DMS114 treated with DMSO at 0.1 percent for 48 hours (cell line): Measurements from ENCODE around the gene HARS2.
"Not testable (repeated sequence)": the region's sequence is repeated elsewhere in the genome, so short reads cannot be mapped to it uniquely, and the experiment has no call there.

Experiments
- DNase-seq: peaks from one replicate; lab custom pipeline; 2025; ENCODE audit not compliant: unreplicated experiment; lab: John Stamatoyannopoulos, UW

Gene HARS2, protein sequence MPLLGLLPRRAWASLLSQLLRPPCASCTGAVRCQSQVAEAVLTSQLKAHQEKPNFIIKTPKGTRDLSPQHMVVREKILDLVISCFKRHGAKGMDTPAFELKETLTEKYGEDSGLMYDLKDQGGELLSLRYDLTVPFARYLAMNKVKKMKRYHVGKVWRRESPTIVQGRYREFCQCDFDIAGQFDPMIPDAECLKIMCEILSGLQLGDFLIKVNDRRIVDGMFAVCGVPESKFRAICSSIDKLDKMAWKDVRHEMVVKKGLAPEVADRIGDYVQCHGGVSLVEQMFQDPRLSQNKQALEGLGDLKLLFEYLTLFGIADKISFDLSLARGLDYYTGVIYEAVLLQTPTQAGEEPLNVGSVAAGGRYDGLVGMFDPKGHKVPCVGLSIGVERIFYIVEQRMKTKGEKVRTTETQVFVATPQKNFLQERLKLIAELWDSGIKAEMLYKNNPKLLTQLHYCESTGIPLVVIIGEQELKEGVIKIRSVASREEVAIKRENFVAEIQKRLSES

DNA sequence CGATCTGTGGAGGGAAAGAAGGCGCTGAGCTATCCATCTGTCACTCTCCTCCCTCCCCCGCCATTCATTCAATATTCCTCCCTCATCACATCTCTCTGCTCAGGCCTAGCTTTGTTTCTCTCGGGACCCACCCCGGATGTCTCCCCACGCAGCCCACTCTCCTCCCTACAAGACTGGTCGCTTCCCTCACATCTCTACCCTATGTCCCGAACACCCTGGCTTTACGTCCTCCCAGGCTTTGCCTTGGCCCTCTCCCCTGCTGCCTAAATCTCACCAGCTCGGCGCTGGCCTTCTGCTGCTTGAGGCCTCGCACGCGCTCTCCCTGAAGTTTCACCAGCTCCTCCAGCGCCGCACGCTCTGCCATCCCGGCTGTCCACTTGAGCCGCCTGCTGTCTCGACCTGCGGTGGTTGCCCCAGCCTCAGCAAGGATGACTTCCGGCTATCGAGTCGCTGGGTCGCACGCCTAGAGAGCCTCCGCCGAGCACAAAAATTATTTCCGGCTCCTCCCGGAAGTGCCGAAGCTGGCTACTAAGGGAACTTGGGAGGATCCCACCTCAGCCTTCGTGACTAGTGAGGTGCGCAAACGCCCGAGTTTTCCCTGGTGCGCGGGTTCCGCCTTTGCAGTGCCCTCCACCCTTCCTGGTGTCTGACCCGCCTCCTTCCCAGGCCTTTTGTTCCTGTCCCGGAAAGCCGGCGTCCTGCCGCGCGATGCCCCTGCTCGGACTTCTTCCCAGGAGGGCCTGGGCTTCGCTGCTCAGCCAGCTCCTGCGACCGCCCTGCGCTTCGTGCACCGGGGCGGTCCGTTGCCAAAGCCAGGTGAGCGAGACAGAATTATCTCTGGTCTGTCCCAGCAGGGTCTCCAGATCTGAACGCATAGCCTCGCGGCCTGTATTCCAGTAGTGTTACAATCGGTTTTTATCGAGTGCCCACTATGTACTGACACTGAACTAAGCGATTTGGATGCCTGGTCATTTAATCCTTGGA lies at the start of gene HARS2, which contains the start of gene HARS1:
Gene HARS2 (plus strand): TSS at position 515 of the 984 bp plus-strand sequence. CDS start 194 bp downstream, at position 709.
Gene HARS1 (minus strand): TSS at position 430 of the 984 bp plus-strand sequence. CDS start 66 bp downstream, at position 364.
- DNase-seq, result peak; percentile 90

DNA sequence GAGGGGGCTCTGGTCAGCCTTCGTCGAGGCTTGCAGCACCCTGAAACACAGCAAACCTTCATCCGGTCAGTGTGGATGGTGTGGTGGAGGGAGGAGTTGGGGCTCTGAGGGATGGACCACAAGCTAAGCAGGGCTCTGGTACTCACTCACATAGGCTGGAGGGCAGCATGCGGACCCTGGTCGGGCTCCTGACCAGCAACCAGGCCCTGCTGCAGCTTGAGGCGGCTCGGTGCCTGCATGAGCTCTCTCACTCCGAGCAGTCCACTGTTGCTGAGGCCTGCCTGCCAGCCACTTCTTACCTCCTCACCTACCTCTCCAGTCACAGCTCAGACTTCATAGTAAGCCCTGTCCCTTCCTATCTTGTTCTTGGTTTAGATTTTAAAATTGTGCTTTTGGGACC lies 49.5 kb upstream of the HARS2 start:
- no peak for DNase-seq

DNA sequence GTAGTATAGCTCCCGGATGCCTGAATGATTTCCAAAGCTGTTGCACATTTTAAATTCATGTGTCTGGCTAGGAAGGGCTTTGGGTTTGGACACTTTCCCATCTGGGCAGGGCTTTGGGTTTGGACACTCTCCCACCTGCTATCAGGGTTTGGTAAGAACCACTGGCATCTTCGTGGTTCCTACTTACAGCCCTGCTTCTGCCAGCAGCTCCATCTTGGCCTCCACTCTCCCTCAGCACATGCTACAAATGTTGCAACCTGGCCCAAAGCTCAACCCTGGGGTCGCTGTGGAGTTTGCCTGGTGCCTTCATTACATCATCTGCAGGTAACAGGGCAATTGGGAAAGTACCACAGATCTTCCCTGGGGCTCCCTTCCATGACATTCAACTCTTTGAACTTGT lies 48.5 kb upstream of the HARS2 start:
- no peak for DNase-seq

DNA sequence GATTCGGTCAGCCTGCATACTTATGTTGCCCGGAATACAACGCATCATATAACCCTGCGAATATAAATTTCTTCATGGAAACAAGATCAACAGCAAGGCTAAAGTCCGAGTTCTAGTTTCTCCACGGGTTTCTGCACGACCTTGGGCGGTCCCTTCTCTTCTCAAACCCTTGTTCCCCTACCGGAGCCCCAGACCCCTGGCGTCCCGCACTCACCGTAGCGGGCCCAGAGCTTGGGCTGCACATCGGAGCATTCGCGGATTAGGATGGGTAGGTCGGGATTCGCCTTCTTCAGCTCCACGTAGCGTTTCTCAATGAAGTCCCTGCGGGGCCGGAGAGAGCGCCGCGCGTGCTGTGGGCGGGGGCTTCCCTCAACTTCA lies 44.2 kb upstream of the HARS2 start:
- no peak for DNase-seq

DNA sequence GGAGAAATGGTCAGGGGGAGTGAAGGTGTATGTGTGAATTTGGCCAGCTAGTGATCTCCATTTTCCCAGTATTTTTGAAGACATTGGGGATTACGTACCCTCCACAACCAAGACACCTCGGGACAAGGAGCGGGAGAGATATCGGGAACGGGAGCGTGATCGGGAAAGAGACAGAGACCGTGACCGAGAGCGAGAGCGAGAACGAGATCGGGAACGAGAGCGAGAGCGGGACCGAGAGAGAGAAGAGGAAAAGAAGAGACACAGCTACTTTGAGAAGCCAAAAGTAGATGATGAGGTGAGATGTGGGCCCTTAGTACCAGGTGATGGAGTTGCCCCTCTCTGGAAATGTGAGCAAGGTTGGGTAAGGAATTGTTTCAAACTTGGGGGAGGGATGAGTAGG lies 32.4 kb upstream of the HARS2 start:
- no peak for DNase-seq

DNA sequence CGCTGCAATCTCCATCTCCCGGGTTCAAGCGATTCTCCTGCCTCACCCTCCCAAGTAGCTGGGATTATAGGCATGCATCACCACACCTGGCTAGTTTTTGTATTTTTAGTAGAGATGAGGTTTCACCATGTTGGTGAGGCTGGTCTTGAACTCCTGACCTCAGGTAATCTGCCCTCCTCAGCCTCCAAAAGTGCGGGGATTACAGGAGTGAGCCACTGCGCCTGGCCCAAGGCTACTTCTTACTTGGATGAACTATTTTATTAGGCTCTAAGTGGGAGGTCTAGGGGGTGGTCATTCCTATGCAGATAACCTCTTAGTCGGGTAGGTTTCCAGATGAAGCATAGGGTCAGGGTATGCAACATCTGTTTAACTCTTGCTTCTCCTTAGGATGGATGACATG lies 30.9 kb upstream of the HARS2 start:
- DNase-seq, result not testable (repeated sequence)

DNA sequence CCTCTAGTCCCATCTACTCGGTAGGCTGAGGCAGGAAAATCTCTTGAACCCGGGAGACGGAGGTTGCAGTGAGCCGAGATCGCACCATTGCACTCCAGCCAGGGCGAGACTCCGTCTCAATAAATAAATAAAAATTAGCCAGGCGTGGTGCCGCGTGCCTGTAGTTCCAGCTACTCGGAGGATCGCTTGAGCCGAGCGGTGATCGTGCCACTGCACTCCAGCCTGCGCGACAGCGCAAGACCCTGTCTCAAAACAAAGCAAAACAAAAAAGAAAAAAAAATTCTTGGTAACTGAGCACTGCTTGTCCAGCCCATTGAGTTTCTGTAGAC lies 27.3 kb upstream of the HARS2 start:
- no peak for DNase-seq

DNA sequence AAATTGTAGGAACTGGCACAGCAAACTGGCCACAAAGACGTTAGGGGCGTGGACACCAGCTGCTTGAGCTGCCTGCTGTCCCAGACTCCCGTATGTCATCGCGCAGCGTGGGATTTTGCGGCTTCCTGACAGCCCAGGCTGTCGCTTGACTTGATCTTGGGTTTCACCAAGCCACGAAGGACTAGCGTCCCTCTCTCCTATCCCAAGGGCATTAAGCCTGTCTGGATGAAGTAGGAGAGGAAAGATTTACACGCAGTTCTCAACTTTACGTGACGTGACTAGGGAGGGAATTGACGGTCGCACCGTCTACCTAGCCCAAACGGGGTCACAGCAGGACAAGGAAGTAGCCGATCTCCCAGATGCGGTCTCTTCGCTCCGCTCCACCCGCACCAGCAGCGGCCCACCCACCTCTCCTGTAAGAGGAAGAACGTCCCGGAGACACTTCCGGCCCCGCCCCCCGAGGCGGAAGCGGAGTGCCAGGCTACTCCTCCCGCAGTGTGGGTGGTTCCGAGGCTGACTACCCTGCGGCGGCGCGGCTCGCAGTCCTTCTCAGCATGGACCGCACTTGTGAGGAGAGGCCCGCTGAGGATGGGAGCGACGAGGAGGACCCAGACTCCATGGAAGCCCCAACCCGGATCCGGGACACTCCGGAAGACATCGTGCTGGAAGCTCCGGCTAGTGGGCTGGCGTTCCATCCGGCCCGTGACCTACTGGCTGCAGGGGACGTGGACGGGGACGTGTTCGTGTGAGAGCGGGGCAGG lies 26.7 kb upstream of the HARS2 start, which contains the start of gene WDR55:
Gene WDR55 (plus strand): TSS at position 546 of the 761 bp plus-strand sequence. CDS start 9 bp downstream, at position 555.
- peak; percentile 93 for DNase-seq

DNA sequence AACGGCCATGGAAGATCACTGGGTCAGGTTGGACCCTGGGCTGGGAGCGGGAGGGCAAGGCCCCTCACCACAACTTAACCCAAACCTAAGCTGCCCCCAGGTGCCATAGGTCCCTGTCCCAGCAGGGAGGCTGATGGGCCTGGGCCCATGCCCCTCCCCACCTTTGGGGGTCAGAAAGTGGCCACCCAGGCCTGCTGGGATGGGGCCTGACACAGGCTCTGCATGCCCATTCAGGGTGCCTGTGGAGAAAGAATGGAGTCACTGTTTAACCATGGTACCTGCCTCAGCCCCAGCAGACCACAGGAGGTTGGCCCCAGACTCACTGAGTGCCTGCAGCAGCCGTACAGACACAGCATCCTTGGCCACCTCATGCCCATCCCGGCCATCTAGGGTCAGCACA lies 20.2 kb upstream of the HARS2 start:
- not testable (repeated sequence) for DNase-seq

DNA sequence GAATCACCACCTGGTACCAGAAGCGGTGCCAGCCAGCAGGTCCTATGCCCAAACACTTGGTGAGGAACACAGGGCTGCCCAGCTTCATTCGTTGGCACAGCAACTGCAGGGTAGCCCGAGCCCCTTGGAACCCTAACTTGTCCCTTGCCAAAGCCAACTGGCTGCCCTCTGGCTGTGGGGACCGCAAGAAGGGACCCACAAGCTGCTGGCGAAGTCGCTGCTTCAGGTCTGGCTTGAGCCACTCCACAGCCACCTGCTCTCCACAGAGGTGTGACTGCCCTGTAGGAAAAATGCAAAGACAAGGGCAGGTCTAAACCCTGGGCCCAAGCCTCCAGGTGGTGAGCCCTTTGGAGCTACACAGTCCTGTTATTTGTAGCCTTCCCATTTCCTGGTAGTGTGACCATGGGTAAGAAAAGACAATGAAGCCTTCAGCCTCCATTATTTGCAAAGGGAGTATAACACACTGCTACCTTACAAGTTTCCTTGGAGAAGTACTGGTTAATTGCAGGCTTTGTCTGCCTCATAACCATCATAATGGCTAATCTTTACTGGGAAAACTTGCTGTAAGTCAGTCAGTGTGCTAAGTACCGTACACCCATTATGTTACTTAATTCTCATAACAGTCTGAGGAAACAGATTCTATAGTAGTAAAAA lies 19.7 kb upstream of the HARS2 start:
- DNase-seq, result no peak

DNA sequence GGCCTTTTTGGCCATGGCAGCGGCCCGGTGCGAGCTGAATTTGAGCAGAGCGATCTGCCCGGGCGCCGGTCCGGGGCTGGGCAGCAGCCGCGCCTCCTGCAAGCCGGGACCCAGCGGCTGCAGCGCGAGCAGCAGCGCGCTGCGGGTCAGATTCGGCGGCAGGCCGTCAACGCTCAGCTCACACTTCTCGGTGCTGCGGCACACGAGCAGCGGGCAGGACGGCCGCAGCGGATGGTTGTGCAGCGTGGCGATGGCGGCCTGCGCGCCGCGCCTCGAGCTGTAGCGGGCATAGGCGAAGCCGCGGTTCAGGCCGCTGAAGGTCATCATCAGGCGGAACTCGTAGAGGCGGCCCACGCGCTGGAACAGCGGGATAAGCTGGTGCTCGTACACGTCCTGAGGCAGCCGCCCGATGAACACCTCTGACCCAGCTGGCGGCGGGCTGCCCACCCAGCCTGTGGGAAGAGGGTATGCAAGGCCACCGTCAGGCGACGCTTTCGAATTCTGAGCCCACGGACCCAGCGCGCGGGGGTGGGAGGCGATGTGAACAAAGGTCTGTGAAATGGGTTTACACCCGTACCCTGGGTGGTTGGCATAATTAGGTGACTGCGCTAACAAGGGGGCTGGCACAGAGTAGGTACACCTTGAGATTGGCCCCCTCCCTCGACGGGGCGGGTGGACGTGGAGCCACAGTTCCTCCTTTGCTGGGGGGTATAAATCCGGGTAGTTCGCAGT lies 18.6 kb upstream of the HARS2 start:
- no peak for DNase-seq

DNA sequence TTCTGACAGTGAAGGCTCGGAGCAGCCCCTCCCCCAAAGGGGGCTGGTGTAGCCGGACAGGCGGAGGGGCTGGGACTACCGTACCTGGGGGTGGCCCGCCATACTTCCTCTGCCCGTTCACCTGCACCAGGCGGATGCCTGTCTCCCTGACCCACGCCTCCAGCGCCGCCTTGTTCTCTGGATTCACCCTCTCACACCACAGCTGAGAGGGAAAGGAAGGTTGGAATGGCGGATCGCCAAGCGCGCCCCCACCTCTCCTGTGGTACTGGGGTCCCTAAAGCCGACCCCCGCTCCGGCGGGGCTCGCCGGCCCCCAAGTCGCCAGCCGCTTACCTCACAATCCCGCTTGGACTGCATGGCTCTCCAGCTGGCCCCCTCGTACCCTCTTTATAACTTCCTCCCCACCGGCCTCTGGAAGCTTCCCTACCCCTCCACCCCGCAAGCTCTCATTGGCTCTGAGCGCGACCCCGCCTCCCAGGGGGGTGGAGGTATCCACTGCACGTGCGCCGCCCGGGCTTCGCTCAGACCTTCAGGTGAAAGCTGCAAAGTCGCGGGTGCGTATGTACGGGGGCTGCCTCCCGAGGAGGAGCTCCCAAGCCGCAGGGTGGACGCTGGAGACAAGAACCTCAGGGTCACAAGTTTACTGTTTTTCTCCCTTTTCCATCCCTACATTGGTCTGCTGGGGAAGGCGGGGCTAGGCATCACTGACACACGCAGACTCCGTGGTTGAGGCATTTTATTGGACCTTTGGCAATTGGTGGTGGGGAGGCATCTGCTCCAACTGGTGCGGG lies 17.9 kb upstream of the HARS2 start, which contains the start of gene DND1:
Gene DND1 (minus strand): TSS at position 390 of the 790 bp plus-strand sequence. CDS start 34 bp downstream, at position 356.
- no peak for DNase-seq

DNA sequence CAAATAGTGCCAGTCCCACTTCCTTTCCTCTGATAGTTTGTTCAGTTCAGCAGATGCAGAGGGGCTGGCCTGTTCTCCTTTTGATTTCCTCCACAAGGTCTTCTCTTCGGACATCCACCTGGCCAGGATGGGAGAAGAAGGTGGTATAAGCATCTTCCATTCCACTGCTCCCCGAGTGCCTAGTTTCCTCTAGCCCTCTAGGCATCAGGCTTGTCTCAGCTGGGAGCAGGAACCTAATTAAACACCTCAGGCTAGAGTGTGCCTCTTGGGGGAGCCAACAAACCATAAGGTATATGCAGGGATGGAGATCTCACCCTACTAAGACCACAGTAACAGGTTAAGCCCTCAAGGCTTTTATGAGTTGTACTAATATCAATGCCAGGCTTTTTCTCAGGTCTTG lies 17.0 kb upstream of the HARS2 start:
- no peak for DNase-seq

DNA sequence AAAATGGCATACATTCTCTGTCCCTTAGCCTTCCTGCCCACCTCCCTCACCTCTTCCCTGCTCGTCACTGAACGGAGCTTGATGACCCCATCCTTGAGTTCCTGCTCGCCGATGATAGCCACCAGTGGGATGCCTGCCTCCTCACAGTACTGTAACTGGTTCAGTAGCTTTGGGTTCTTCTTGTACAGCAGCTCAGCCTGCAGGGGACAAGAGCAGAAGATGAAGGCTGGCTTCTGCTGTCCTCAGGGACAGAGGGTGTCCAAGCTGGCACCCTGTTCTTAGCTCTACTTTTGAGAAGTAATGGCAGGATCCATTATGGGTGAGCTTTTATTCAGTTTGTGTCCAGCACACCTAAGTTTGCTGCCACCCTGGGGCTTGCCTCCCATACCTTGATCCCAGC lies 16.6 kb upstream of the HARS2 start:
- no peak for DNase-seq

DNA sequence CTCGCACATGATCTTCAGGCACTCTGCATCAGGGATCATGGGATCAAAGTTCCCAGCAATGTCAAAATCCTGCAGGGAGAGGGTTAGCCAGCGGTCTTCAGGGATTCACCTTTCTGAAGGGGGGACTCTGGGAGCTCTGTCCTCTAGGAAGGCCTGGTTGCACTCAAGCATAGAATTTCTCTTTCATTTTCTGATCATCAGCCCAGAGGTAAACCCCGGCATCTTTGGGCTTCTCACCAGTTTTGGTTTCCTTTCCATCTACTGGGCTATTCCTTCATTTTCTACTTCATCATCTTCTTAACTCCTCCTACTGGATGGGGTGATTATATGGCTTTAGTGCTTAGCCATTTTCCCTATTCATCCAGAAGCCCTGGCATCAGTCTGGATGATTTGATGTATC lies 13.3 kb upstream of the HARS2 start:
- DNase-seq, result no peak

DNA sequence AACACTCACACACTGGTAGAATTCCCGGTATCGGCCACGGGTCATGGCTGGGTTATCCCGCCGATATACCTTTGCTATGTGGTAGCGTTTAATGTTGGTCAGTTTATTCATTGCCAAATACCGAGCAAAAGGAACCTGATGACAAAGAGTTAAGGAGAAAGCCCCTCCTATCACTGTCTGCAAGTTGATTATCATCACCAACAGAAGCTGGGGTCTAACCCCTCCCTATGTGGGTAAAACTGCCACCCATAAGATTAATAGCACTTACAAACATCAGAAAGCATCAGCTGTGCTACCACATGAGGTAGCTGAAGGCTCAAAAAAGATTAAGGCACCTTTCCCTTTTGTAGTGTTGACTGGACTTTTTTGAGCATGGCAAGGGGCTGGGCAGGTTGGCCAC lies 12.3 kb upstream of the HARS2 start:
- no peak for DNase-seq

DNA sequence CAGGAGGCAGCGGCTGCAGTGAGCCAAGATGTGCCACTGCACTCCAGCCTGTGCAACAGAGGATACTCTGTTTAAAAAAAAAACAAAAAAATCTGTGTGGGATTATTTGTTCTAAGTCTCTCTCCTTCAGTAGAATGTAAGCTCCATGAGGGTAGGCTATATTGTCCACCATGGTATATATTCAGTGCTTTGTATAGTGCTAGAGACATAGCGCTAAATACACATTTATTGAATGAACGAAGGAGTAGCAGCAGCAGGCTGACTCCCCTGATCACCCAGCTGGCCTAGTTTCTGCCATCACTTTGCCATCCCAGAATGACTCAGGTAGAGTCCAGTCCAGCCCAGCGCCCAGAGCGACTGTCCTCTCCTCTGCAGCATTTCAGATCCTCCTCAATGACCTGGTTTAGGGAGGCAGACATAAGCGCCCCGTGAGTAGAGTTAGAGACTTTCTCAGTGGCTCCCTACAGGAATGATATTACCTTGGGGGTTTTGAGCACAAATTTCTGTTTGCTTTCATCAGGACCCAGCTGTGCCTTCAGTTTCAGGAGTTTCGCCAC lies 801 bp upstream of the HARS2 start:
- DNase-seq, result no peak

DNA sequence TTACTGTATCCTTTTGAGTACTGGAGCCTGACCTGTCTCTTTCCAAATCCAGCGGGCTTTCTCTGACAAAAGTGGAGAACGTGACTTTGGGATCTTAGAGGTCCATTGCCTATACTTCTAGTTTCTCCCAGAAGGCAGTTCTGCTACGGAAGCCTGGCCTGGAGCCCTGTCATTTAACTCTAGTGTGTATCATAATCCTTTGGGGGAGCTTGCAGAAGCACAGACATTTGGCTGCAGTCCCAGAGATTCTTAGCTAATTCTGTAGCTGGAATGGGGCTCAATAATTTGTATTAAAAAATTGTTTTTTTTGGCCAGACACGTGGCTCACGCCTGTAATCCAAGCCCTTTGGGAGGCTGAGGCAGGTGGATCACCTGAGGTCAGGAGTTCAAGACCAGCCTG lies 3.0 kb downstream of the HARS2 start:
- DNase-seq, result no peak
